Measurements from ENCODE around the gene GRM1.

- TF ChIP-seq, protein P1, sequence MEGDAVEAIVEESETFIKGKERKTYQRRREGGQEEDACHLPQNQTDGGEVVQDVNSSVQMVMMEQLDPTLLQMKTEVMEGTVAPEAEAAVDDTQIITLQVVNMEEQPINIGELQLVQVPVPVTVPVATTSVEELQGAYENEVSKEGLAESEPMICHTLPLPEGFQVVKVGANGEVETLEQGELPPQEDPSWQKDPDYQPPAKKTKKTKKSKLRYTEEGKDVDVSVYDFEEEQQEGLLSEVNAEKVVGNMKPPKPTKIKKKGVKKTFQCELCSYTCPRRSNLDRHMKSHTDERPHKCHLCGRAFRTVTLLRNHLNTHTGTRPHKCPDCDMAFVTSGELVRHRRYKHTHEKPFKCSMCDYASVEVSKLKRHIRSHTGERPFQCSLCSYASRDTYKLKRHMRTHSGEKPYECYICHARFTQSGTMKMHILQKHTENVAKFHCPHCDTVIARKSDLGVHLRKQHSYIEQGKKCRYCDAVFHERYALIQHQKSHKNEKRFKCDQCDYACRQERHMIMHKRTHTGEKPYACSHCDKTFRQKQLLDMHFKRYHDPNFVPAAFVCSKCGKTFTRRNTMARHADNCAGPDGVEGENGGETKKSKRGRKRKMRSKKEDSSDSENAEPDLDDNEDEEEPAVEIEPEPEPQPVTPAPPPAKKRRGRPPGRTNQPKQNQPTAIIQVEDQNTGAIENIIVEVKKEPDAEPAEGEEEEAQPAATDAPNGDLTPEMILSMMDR (IDR thresholded peaks at IDR 0.05; ENCODE audit: insufficient read depth, low read depth, low read length) = no peak
- no peak for TF ChIP-seq EZH2 (IDR thresholded peaks at IDR 0.05; ENCODE audit: insufficient read depth, low read length)
Measured at GRCh38 chr6:146190581-146190980, 161.7 kb downstream of the GRM1 start.

All from astrocyte (in vitro differentiated cells and primary cell).